Stimulated activated CD8-positive, alpha-beta memory T cell treated with anti-CD3 and anti-CD28 coated beads, Interleukin-4, amount 100 ng/mL, for 24 hours (primary cell): ENCODE data around the gene TSPEAR.

Experiments
- DNase-seq: peaks from one replicate; pipeline ENCODE4 v3.0.0-alpha.2; 2020; ENCODE audit warnings: low read depth

TSPEAR gene

GRCh38 chr21:44740742-44741141, 29.4 kb upstream of the TSPEAR start:
- no peak for DNase-seq

GRCh38 chr21:44739316-44739715, 27.9 kb upstream of the TSPEAR start:
- no peak for DNase-seq

- DNase-seq = no peak
These were observed 27.2 kb upstream of the TSPEAR start for GRCh38 chr21:44738621-44739020.

GRCh38 chr21:44737706-44738354, 26.5 kb upstream of the TSPEAR start:
- no peak for DNase-seq

- DNase-seq = no peak
These were observed 25.1 kb upstream of the TSPEAR start for GRCh38 chr21:44736291-44737004.

GRCh38 chr21:44735821-44736220, 24.4 kb upstream of the TSPEAR start:
- DNase-seq = no peak

- DNase-seq = no peak
These were observed 23.5 kb upstream of the TSPEAR start for GRCh38 chr21:44734841-44735240.

- no peak for DNase-seq
These were observed 22.8 kb upstream of the TSPEAR start for GRCh38 chr21:44734026-44734745.

GRCh38 chr21:44732956-44733355, 21.6 kb upstream of the TSPEAR start:
- DNase-seq = no peak

GRCh38 chr21:44732263-44732662, 20.9 kb upstream of the TSPEAR start:
- DNase-seq = no peak

GRCh38 chr21:44730951-44731579, 19.7 kb upstream of the TSPEAR start:
- no peak for DNase-seq

- no peak for DNase-seq
These were observed 18.6 kb upstream of the TSPEAR start for GRCh38 chr21:44730028-44730395.

GRCh38 chr21:44729336-44730027, 18.1 kb upstream of the TSPEAR start:
- no peak for DNase-seq

GRCh38 chr21:44728716-44729115, 17.3 kb upstream of the TSPEAR start:
- no peak for DNase-seq

- DNase-seq = no peak
These were observed 16.4 kb upstream of the TSPEAR start for GRCh38 chr21:44727757-44728156.

GRCh38 chr21:44727321-44727720, 15.9 kb upstream of the TSPEAR start:
- DNase-seq = no peak

- no peak for DNase-seq
These were observed 15.5 kb upstream of the TSPEAR start for GRCh38 chr21:44726826-44727225.

GRCh38 chr21:44724926-44725325, 13.6 kb upstream of the TSPEAR start:
- DNase-seq = no peak

- no peak for DNase-seq
These were observed 12.8 kb upstream of the TSPEAR start for GRCh38 chr21:44724196-44724595.

GRCh38 chr21:44723177-44724131, 12.1 kb upstream of the TSPEAR start:
- no peak for DNase-seq

GRCh38 chr21:44722731-44723130, 11.4 kb upstream of the TSPEAR start:
- DNase-seq = no peak
